Calu3 (cell line): ENCODE data around the gene SPTB. TPM values are rescaled to one million over a fixed set of nuclear protein-coding genes. Genes with fewer than 3 reads are reported as not detected.

Source experiments
- BruUV-seq: library from RNA; stranded (reverse); fragments of 400-500 nt; replicated peaks from 2 replicates; lab custom pipeline; 2021; lab: Mats Ljungman, UMichigan
- CTCF ChIA-PET: fragments of 300-600 bp; sonication (Branson Sonifier 250); formaldehyde crosslinking; loops from one replicate; lab custom pipeline; 2022; ENCODE audit warnings: antibody characterized with exemption; lab: Charles Lee
- DNase-seq: peaks from one replicate; pipeline ENCODE4 v3.0.0; 2022
- H3K27ac Mint-ChIP-seq: one replicate; pipeline ENCODE4 v1.8.0; 2022; ENCODE audit warnings: mixed read lengths; ENCODE audit not compliant: unreplicated experiment
- H3K27me3 Mint-ChIP-seq: one replicate; pipeline ENCODE4 v1.8.0; 2022; ENCODE audit warnings: mixed read lengths; ENCODE audit not compliant: unreplicated experiment
- H3K36me3 Mint-ChIP-seq: one replicate; pipeline ENCODE4 v1.8.0; 2022; ENCODE audit warnings: mild to moderate bottlenecking, moderate library complexity, mixed read lengths; ENCODE audit not compliant: insufficient read depth, unreplicated experiment
- H3K4me1 Mint-ChIP-seq: one replicate; pipeline ENCODE4 v1.8.0; 2022; ENCODE audit warnings: mild to moderate bottlenecking, low read depth, mixed read lengths; ENCODE audit not compliant: unreplicated experiment
- H3K4me3 Mint-ChIP-seq: one replicate; pipeline ENCODE4 v1.8.0; 2022; ENCODE audit warnings: mild to moderate bottlenecking, low read depth, moderate library complexity, mixed read lengths; ENCODE audit not compliant: unreplicated experiment
- H3K9me3 Mint-ChIP-seq: one replicate; pipeline ENCODE4 v1.8.0; 2022; ENCODE audit warnings: low read depth, mixed read lengths; ENCODE audit not compliant: unreplicated experiment
- intact Hi-C: fragments of 100-400 bp; cut with micrococcal nuclease; formaldehyde crosslinking; loops from one replicate; pipeline ENCODE4 v1.10.0; 2022; ENCODE audit not compliant: unreplicated experiment
- total RNA-seq: library from RNA; stranded (reverse); gene quantifications from 2 replicates; pipeline ENCODE4 v1.2.3, GENCODE V29; 2022
- TF ChIP-seq, protein P1 (sequence below): fragments of 200-600 bp; IDR thresholded peaks from one replicate; pipeline ENCODE4 v1.8.0; 2022; ENCODE audit warnings: antibody characterized with exemption; ENCODE audit not compliant: unreplicated experiment

Gene SPTB
- total RNA-seq, 1 experiment from 2014 or later = not detected

- Mint-ChIP-seq H3K4me1 (peaks cover 23% of the 10 kb centered on the region), H3K36me3 (peaks cover 22% of the 10 kb centered on the region), H3K9me3 (no peaks in the 10 kb centered on the region), H3K27me3 (no peaks in the 10 kb centered on the region), H3K27ac (no peak overlapping the region), H3K4me3 (no peak overlapping the region)
- TF ChIP-seq, protein P1, sequence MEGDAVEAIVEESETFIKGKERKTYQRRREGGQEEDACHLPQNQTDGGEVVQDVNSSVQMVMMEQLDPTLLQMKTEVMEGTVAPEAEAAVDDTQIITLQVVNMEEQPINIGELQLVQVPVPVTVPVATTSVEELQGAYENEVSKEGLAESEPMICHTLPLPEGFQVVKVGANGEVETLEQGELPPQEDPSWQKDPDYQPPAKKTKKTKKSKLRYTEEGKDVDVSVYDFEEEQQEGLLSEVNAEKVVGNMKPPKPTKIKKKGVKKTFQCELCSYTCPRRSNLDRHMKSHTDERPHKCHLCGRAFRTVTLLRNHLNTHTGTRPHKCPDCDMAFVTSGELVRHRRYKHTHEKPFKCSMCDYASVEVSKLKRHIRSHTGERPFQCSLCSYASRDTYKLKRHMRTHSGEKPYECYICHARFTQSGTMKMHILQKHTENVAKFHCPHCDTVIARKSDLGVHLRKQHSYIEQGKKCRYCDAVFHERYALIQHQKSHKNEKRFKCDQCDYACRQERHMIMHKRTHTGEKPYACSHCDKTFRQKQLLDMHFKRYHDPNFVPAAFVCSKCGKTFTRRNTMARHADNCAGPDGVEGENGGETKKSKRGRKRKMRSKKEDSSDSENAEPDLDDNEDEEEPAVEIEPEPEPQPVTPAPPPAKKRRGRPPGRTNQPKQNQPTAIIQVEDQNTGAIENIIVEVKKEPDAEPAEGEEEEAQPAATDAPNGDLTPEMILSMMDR = no peak
- CTCF ChIA-PET = no interaction called here
- intact Hi-C loops = loop anchor here (5.0 kb wide), 1 partner anchor 33 kb away; no protein-coding TSS in a partner anchor
- no peak for DNase-seq
- BruUV-seq = no TSS peak
Observed at GRCh38 chr14:64729386-64730060, 150.2 kb downstream of the SPTB start.

DNA sequence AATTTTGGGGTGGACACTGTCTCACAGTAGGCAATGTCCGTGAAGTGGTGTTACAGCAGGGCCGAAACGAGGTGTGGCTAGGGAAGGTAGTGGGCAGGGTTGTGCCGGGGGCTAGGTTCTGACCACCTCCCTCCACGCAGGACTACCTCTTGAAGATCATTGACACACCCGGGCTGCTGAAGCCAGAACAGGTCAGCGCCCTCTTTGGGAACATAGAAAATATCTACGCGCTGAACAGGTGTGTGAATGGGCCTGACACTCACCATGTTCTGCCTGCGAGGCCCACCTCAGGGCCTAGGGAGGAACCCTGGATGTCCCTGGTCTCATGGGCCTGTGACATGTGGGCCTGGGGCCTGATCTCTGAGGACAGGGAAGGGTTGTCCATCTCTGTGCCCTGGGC lies 150.9 kb downstream of the SPTB start:
- Mint-ChIP-seq H3K9me3 (no peaks in the 10 kb centered on the region), H3K4me3 (no peak overlapping the region), H3K4me1 (peaks cover 25% of the 10 kb centered on the region), H3K36me3 (peaks cover 22% of the 10 kb centered on the region), H3K27me3 (no peaks in the 10 kb centered on the region), H3K27ac (no peak overlapping the region)
- no peak for DNase-seq
- TF ChIP-seq, protein P1 = no peak
- no TSS peak for BruUV-seq
- CTCF ChIA-PET = no interaction called here
- intact Hi-C loops = loop anchor here (5.0 kb wide), 1 partner anchor 33 kb away; no protein-coding TSS in a partner anchor

GRCh38 chr14:64728106-64728505 lies 151.6 kb downstream of the SPTB start:
- BruUV-seq = no TSS peak
- TF ChIP-seq, protein P1 = no peak
- DNase-seq = no peak
- Mint-ChIP-seq H3K27ac (no peak overlapping the region), H3K4me1 (peaks cover 29% of the 10 kb centered on the region), H3K9me3 (no peaks in the 10 kb centered on the region), H3K4me3 (no peak overlapping the region), H3K27me3 (no peaks in the 10 kb centered on the region), H3K36me3 (peaks cover 16% of the 10 kb centered on the region)
- intact Hi-C loops = loop anchor here (5.0 kb wide), 1 partner anchor 34 kb away; no protein-coding TSS in a partner anchor
- CTCF ChIA-PET = no interaction called here

- BruUV-seq = no TSS peak
Observed at GRCh38 chr14:64727551-64728071, 152.1 kb downstream of the SPTB start.

More at GRCh38 chr14:64727551-64728071, 152.1 kb downstream of the SPTB start:
- CTCF ChIA-PET = no interaction called here
- Mint-ChIP-seq H3K4me1 (peaks cover 29% of the 10 kb centered on the region), H3K4me3 (no peak overlapping the region), H3K36me3 (peaks cover 11% of the 10 kb centered on the region), H3K27me3 (no peaks in the 10 kb centered on the region), H3K27ac (no peak overlapping the region), H3K9me3 (no peaks in the 10 kb centered on the region)
- intact Hi-C loops = loop anchor here (5.0 kb wide), 1 partner anchor 35 kb away; no protein-coding TSS in a partner anchor
- TF ChIP-seq, protein P1 = no peak
- no peak for DNase-seq
